DND-41 (cell line): ENCODE results near the gene ZMIZ2.

ENCODE experiments used
- ATAC-seq: fragments of 200-7000 bp; cut with Tn5 transposase; 3 replicates; pipeline ENCODE4 v1.9.1; 2021; ENCODE audit warnings: low read depth; ENCODE audit not compliant: insufficient read depth
- DNase-seq: peaks from one replicate; pipeline ENCODE4 v3.0.0-alpha.2; 2020
- H2AFZ ChIP-seq: 2 replicates; pipeline ENCODE4 v1.6.0; 2012; ENCODE audit warnings: low read depth, low read length
- H3K27ac ChIP-seq: 2 replicates; pipeline ENCODE4 v1.5.1; 2012; ENCODE audit warnings: low read length, inconsistent platforms
- H3K27me3 ChIP-seq: fragments of 200-600 bp; sonication (generic); 2 replicates; pipeline ENCODE4 v1.6.0; 2012; ENCODE audit warnings: low read length, mild to moderate bottlenecking, inconsistent platforms; ENCODE audit not compliant: insufficient read depth, poor library complexity
- H3K36me3 ChIP-seq: 2 replicates; pipeline ENCODE4 v1.5.1; 2012; ENCODE audit warnings: low read length, inconsistent platforms; ENCODE audit not compliant: insufficient read depth
- H3K4me1 ChIP-seq: 2 replicates; pipeline ENCODE4 v1.5.1; 2012; ENCODE audit warnings: mild to moderate bottlenecking, low read length; ENCODE audit not compliant: insufficient read depth
- H3K4me2 ChIP-seq: 2 replicates; pipeline ENCODE4 v1.6.0; 2012; ENCODE audit warnings: mild to moderate bottlenecking, moderate library complexity, low read length, inconsistent platforms; ENCODE audit not compliant: insufficient read depth
- H3K4me3 ChIP-seq, 2 experiments: fragments of 200-600 bp in 1 of 2; shearing (Covaris generic) in 1 of 2; 2 replicates each; pipeline ENCODE4 v1.5.1; 2012 to 2016; ENCODE audit warnings: inconsistent platforms in 2 of 2, low read length in 2 of 2, mild to moderate bottlenecking in 2 of 2, low read depth in 1 of 2, moderate library complexity in 1 of 2
- H3K79me2 ChIP-seq: 2 replicates; pipeline ENCODE4 v1.6.0; 2012; ENCODE audit warnings: low read length, inconsistent platforms; ENCODE audit not compliant: insufficient read depth
- H3K9ac ChIP-seq: 2 replicates; pipeline ENCODE4 v1.6.0; 2012; ENCODE audit warnings: low read depth, mild to moderate bottlenecking, inconsistent platforms, low read length, moderate library complexity
- H3K9me3 ChIP-seq: 2 replicates; pipeline ENCODE4 v1.5.1; 2012; ENCODE audit warnings: low read length, moderate library complexity, mild to moderate bottlenecking, inconsistent platforms; ENCODE audit not compliant: insufficient read depth, severe bottlenecking
- H4K20me1 ChIP-seq: 2 replicates; pipeline ENCODE4 v1.6.0; 2012; ENCODE audit warnings: low read length; ENCODE audit not compliant: insufficient read depth
- CTCF ChIP-seq: IDR thresholded peaks from 2 replicates; pipeline ENCODE4 v1.5.1; 2012; ENCODE audit warnings: borderline replicate concordance, low read length, moderate library complexity, mild to moderate bottlenecking; ENCODE audit not compliant: poor library complexity, severe bottlenecking; ENCODE audit errors: extremely low read depth
- EZH2 ChIP-seq: IDR thresholded peaks from 3 replicates; pipeline ENCODE4 v1.6.1; 2012; ENCODE audit warnings: borderline replicate concordance, low read depth, mild to moderate bottlenecking, moderate library complexity, low read length, inconsistent platforms; ENCODE audit not compliant: severe bottlenecking

Gene ZMIZ2

GRCh38 chr7:44707558-44708230 lies 41.0 kb upstream of the ZMIZ2 start:
- H3K36me3 ChIP-seq = peaks cover 32% of the 10 kb centered on the region
- no peaks in the 10 kb centered on the region for H3K79me2 ChIP-seq
- no peak overlapping the region for H3K27ac ChIP-seq
- ATAC-seq (no peak), DNase-seq (no peak)
- H3K9ac ChIP-seq = no peak overlapping the region
- no peaks in the 10 kb centered on the region for H3K27me3 ChIP-seq
- no peak overlapping the region for H3K4me3 ChIP-seq
- H4K20me1 ChIP-seq = no peaks in the 10 kb centered on the region
- H2AFZ ChIP-seq = no peak overlapping the region
- H3K4me1 ChIP-seq = no peaks in the 10 kb centered on the region
- no peaks in the 10 kb centered on the region for H3K9me3 ChIP-seq
- no peak overlapping the region for H3K4me2 ChIP-seq
- TF ChIP-seq EZH2 = no peak
- no peak for TF ChIP-seq CTCF

- ATAC-seq = no peak
Observed at GRCh38 chr7:44709011-44709915, 39.4 kb upstream of the ZMIZ2 start.

GRCh38 chr7:44709945-44710596 lies 38.6 kb upstream of the ZMIZ2 start:
- no peak for TF ChIP-seq CTCF
- no peak for TF ChIP-seq EZH2
- Histone ChIP-seq H3K27me3 (no peaks in the 10 kb centered on the region), H3K9ac (no peak overlapping the region), H2AFZ (no peak overlapping the region), H3K9me3 (no peaks in the 10 kb centered on the region), H3K27ac (no peak overlapping the region), H3K4me1 (no peaks in the 10 kb centered on the region), H3K4me2 (no peak overlapping the region), H3K79me2 (no peaks in the 10 kb centered on the region), H4K20me1 (no peaks in the 10 kb centered on the region), H3K36me3 (peaks cover 32% of the 10 kb centered on the region), H3K4me3 (no peak overlapping the region)
- ATAC-seq = no peak
- no peak for DNase-seq

More at GRCh38 chr7:44709011-44709915, 39.4 kb upstream of the ZMIZ2 start:
- no peaks in the 10 kb centered on the region for H4K20me1 ChIP-seq
- H3K27ac ChIP-seq = no peak overlapping the region
- TF ChIP-seq CTCF (no peak), EZH2 (no peak)
- H3K9me3 ChIP-seq = no peaks in the 10 kb centered on the region
- no peaks in the 10 kb centered on the region for H3K4me1 ChIP-seq
- H3K79me2 ChIP-seq = no peaks in the 10 kb centered on the region
- H3K27me3 ChIP-seq = no peaks in the 10 kb centered on the region
- no peak overlapping the region for H3K4me2 ChIP-seq
- no peak overlapping the region for H3K9ac ChIP-seq
- H3K4me3 ChIP-seq = no peak overlapping the region
- DNase-seq = no peak
- no peak overlapping the region for H2AFZ ChIP-seq
- H3K36me3 ChIP-seq = peaks cover 32% of the 10 kb centered on the region
